HAP-1 (cell line): Measurements from ENCODE around the gene CAMK4.

Experiments used
- DNase-seq, 2 experiments: peaks; one replicate each; pipeline ENCODE4 v3.0.0-alpha.2; 2016 to 2020; ENCODE audit warnings: low spot score in 2 of 2
- H3K27me3 ChIP-seq: fragments of 250-450 bp; sonication (Bioruptor Pico); 2 replicates; pipeline ENCODE4 v1.5.1; 2020; ENCODE audit warnings: low read depth, mild to moderate bottlenecking, moderate library complexity
- H3K36me3 ChIP-seq: fragments of 250-450 bp; sonication (Bioruptor Pico); replicated peaks from 2 replicates; pipeline ENCODE4 v1.5.1; 2020; ENCODE audit warnings: mild to moderate bottlenecking
- H3K4me1 ChIP-seq: fragments of 250-450 bp; sonication (Bioruptor Pico); 2 replicates; pipeline ENCODE4 v1.5.1; 2020; ENCODE audit warnings: mild to moderate bottlenecking
- H3K4me3 ChIP-seq: fragments of 250-450 bp; sonication (Bioruptor Pico); 2 replicates; pipeline ENCODE4 v1.5.1; 2020; ENCODE audit warnings: mild to moderate bottlenecking, moderate library complexity
- H3K9me3 ChIP-seq: fragments of 250-450 bp; sonication (Bioruptor Pico); 2 replicates; pipeline ENCODE4 v1.5.1; 2020; ENCODE audit warnings: mild to moderate bottlenecking, moderate library complexity
- in situ Hi-C: fragments of 300-500 bp; cut with MboI; formaldehyde crosslinking; loops from 3 replicates; pipeline ENCODE4 v1.14.3; 2020; ENCODE audit warnings: low sequenced_read_pairs, inconsistent platforms, mixed read lengths

Gene CAMK4

DNA sequence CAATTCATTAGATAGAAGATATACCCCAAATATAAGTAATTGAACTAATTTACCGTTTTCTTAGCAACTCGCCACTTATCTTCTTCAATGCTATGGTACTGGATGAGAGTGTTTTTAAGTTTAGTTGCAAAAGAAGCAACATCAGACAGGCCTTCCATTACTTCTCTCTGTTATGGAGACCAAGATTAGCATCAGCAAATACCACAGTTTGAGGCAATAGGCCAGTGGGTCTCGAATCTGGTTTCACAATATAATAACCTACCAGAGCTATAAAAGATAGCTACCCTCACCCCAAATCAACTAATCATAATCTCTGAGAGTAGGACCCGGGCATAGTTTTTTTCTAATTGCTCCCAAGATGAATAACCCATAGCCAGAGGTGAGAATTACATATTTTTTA lies 283.1 kb downstream of the CAMK4 start:
- in situ Hi-C loops: no loop called here
- peaks cover 15% of the 10 kb centered on the region for H3K4me1 ChIP-seq
- no peaks in the 10 kb centered on the region for H3K9me3 ChIP-seq
- no peak overlapping the region for H3K4me3 ChIP-seq
- no peaks in the 10 kb centered on the region; the same call in 1 of the 2 replicates for H3K36me3 ChIP-seq
- no peaks in the 10 kb centered on the region for H3K27me3 ChIP-seq
- DNase-seq: no peak

DNA sequence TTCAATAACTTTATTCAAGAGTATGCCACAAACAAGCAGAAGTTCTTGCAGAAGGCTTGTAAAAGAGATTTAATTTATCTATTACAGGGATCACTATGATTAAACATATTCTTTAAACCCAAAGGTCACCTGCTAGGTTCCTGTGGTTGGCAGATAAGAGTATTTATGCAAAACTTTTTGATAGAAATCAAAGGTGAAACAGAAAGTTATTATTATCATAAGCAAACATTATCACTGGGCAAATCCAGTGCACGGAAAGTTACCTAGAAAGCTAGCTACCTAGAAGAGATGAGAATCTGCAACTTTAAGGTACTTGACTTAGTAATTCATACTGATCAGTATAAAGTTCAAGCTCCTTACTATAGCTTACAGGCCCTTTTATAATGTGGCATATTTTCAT lies 284.9 kb downstream of the CAMK4 start:
- Histone ChIP-seq H3K9me3 (no peaks in the 10 kb centered on the region), H3K27me3 (no peaks in the 10 kb centered on the region), H3K4me3 (no peak overlapping the region), H3K36me3 (no peaks in the 10 kb centered on the region; the same call in 1 of the 2 replicates), H3K4me1 (peaks cover 15% of the 10 kb centered on the region)
- DNase-seq: no peak
- in situ Hi-C loops: no loop called here

GRCh38 chr5:111511174-111511830 lies 287.1 kb downstream of the CAMK4 start:
- H3K27me3 ChIP-seq: no peaks in the 10 kb centered on the region
- DNase-seq: no peak
- H3K36me3 ChIP-seq: no peaks in the 10 kb centered on the region
- H3K4me1 ChIP-seq: peaks cover 15% of the 10 kb centered on the region
- peak overlapping the region; percentile 83 for H3K4me3 ChIP-seq
- H3K9me3 ChIP-seq: no peaks in the 10 kb centered on the region
- in situ Hi-C loops: no loop called here

DNA sequence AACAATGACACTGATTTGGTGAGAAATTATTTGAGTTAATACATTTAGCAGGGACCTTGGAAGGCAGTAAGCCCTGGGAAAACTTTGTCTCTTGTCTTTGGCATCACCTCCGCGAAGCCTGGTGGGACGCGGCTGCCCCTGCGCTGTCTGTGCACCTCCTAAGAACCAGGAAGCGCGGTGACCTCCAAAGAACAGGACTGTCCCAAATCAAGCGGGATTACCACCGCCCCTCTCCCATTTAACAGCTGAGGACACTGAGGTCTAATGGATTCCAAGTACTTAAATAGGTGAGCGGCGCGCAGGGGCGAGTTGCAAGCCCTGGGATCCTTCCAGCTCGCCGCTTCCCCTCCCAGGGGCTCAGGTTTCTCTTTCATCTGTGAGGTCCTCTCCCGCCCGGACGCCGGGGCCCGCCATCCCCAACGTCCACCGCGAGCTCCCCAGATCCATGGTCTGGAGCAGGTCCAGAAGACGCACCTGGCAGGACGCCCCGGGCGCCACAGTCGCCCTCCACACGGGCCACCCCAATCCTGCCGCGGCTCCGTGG lies 287.7 kb downstream of the CAMK4 start:
- DNase-seq: peak in 1 of 2 experiments; percentile 36

GRCh38 chr5:111512375-111513130 lies 288.4 kb downstream of the CAMK4 start, which contains the start of gene STARD4:
STARD4 (minus strand) TSS chr5:111512535; CDS start chr5:111507433, 5,102 bp downstream.
- Histone ChIP-seq H3K9me3 (no peaks in the 10 kb centered on the region), H3K27me3 (no peaks in the 10 kb centered on the region), H3K4me3 (peak within 1 kb of the TSS; percentile 83), H3K36me3 (no peaks in the 10 kb centered on the region), H3K4me1 (peaks cover 15% of the 10 kb centered on the region)
- peak; percentile 88 to 97 for DNase-seq
- in situ Hi-C loops: no loop called here

More for the DNA sequence above, 287.7 kb downstream of the CAMK4 start:
- Histone ChIP-seq H3K4me3 (peak overlapping the region; percentile 83), H3K4me1 (peaks cover 15% of the 10 kb centered on the region), H3K36me3 (no peaks in the 10 kb centered on the region), H3K9me3 (no peaks in the 10 kb centered on the region), H3K27me3 (no peaks in the 10 kb centered on the region)
- in situ Hi-C loops: no loop called here

DNA sequence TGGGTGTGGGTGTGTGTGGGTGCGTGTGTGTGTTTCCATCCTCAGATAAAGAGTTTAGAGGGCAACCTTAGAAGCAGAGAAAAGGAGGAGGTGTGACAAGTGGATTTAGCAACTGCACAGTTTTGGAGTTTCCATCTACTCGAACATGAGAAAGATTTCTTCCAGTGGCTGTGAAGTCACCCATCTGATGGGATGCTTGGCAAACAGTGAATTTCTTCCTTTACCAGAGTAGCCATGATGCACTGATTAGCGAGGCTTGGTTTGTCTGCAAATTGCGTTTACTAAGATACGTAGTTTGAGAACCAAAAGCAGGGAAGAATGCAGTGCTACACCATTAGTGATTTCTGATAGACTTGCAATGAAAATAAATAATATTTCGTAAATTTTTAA lies 288.9 kb downstream of the CAMK4 start:
- no peaks in the 10 kb centered on the region for H3K36me3 ChIP-seq
- H3K4me1 ChIP-seq: peaks cover 15% of the 10 kb centered on the region
- in situ Hi-C loops: no loop called here
- H3K4me3 ChIP-seq: peak overlapping the region; percentile 83
- H3K27me3 ChIP-seq: no peaks in the 10 kb centered on the region
- no peaks in the 10 kb centered on the region for H3K9me3 ChIP-seq
- no peak for DNase-seq

DNA sequence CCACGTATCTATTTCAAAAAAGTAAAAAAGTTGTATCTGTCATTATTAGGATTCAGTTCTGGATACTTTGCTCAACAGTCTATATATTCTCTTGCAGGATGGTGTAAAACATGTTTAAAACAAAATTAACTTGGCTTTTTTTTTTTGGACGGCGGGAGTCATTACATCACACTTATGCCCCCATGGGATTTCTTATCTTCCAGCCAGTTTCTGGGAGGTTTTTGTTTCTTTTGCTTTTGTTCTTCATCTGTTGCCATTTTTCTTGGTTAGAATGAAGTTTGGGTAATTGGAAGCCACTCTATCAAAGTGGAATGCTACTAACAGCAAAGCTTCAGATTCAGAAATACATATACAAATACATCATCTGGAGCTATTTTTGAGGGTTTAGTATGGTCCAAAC lies 289.9 kb downstream of the CAMK4 start:
- Histone ChIP-seq H3K27me3 (no peaks in the 10 kb centered on the region), H3K36me3 (no peaks in the 10 kb centered on the region), H3K9me3 (no peaks in the 10 kb centered on the region), H3K4me3 (no peak overlapping the region), H3K4me1 (peaks cover 12% of the 10 kb centered on the region)
- no peak for DNase-seq
- in situ Hi-C loops: no loop called here

DNA sequence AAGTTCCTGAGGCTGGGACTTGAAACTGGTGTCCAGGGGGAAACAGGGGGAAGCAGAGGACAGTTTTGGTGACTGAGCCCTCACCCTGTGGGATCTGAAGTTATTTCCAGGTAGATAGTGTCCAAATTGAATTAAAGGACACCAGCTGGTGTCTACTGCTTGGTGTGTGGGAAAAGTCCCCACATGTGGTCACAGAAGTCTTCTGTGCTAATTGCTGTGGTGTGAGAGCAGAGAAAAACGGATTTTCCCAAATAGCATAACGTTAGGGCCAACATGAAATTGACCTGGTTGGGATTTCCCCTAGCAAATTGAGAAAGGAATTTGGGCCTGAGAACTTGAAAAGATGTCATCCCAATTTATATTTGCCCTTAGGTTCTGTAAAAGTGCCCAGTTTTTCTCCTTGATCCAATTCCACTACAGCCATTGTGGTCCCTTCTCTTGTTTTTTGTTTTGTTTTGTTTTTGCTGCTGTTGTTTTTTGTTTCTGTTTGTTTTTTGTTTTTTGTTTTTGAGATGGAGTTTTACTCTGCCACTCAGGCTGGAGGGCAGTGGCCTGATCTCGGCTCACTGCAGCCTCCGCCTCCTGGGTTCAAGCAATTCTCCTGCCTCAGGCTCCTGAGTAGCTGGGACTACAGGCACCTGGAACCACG lies 293.8 kb downstream of the CAMK4 start:
- Histone ChIP-seq H3K4me1 (no peaks in the 10 kb centered on the region), H3K4me3 (no peak overlapping the region), H3K36me3 (no peaks in the 10 kb centered on the region), H3K9me3 (no peaks in the 10 kb centered on the region), H3K27me3 (no peaks in the 10 kb centered on the region)
- no peak for DNase-seq
- in situ Hi-C loops: no loop called here

DNA sequence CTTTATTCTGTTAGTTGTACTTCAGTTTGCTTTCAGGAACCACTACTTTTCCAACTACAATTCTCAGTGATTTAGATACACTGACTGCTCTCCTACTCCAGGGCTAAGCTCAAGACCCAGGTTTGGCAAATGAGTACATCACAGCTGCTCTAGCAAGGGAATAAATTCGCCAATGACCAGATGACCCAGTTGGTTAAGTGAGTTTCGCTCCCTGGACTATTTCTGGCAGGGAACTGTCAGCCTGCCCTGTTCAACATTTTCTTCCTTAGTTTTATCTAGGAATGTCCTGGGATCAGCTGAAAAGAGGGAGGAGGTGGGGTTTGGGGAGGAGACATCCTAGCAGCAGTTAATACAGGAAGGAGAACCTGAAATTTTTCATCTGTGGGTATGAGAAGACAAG lies 294.6 kb downstream of the CAMK4 start:
- H3K27me3 ChIP-seq: no peaks in the 10 kb centered on the region
- H3K36me3 ChIP-seq: no peaks in the 10 kb centered on the region
- H3K4me3 ChIP-seq: no peak overlapping the region
- no peaks in the 10 kb centered on the region for H3K4me1 ChIP-seq
- no peak for DNase-seq
- H3K9me3 ChIP-seq: no peaks in the 10 kb centered on the region
- in situ Hi-C loops: no loop called here

GRCh38 chr5:111520908-111521307 lies 296.7 kb downstream of the CAMK4 start:
- DNase-seq: no peak
- Histone ChIP-seq H3K4me3 (no peak overlapping the region), H3K36me3 (no peaks in the 10 kb centered on the region), H3K9me3 (no peaks in the 10 kb centered on the region), H3K4me1 (no peaks in the 10 kb centered on the region), H3K27me3 (no peaks in the 10 kb centered on the region)
- in situ Hi-C loops: no loop called here

DNA sequence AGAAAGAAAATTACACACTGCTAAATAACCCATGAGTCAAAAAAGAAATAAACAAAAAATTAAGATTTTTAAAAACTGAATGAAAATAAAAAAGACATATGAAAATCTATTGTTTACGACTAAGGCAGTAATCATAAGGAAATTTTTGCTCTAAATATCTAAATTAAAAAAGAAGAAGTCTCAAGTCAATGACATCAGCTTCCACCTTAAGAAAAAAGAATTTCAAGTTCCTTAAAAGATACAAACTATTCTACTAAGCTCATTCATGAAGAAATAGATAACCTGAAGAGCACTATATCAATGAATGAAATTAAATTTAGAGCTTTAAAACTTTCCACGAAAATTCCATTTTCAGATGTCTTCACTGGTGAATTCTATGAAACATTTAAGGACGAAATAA lies 303.9 kb downstream of the CAMK4 start:
- in situ Hi-C loops: no loop called here
- no peaks in the 10 kb centered on the region for H3K36me3 ChIP-seq

DNA sequence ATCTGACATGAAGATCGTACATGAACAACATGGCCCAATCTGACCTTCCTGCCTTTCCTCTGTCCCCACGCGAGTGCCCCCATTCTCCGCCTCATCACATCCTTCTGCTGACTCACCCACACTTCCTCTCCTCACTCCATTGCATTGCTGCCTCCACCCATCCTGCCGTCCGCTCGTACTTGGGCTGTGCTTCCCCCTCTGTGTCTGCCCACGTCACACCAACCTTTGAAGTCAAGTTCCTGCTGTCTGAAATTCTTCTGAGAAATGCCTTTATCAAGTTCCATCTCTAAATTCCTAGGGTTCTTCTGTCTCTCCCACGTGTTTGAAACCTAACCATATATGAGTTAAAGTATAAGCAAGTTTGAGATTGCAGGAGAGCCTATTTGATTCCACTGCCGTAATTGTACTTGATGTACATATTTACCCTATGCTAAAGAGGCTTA lies 306.1 kb downstream of the CAMK4 start:
- peaks cover 2% of the 10 kb centered on the region; the same call in 1 of the 2 replicates for H3K27me3 ChIP-seq
- DNase-seq: peak in 1 of 2 experiments; percentile 13
- no peaks in the 10 kb centered on the region for H3K36me3 ChIP-seq
- no peak overlapping the region for H3K4me3 ChIP-seq
- in situ Hi-C loops: no loop called here
- H3K9me3 ChIP-seq: no peaks in the 10 kb centered on the region
- H3K4me1 ChIP-seq: no peaks in the 10 kb centered on the region

More for the DNA sequence above, 303.9 kb downstream of the CAMK4 start:
- Histone ChIP-seq H3K4me3 (no peak overlapping the region), H3K9me3 (no peaks in the 10 kb centered on the region), H3K27me3 (peaks cover 2% of the 10 kb centered on the region; the same call in 1 of the 2 replicates), H3K4me1 (no peaks in the 10 kb centered on the region)
- no peak for DNase-seq

DNA sequence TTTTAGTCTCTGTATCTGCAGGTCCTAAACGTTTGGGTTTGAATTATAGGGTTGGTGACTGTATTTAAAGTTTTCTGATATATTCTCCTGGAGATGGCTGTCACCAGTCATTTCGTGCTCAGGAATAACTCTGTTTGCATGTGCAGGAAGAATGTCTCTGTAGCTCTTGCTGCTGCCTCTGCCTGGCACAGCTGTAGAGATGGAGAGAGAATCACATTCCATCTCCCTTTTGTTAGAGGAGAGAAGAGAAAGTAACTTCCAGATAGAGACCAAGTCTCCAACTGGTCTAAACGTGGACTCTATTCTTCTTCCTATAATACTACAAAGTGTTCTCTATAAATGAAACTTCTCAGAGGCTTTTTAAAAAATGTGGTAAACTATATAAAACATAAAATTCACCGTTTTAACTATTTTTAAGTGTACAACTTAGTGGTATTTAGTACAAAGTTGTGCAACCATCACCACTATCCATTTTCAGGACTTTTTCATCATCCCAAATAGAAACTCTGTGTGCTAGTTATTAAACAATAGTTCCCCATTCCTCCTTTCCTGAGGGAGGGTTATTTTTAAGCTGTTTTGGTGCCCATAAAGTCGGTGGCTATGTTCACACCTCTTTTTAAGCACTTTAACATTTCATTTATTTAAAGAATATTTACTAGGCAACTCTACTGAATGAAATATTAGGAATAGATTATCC lies 308.9 kb downstream of the CAMK4 start:
- in situ Hi-C loops: no loop called here
- H3K36me3 ChIP-seq: no peaks in the 10 kb centered on the region
- no peak overlapping the region for H3K4me3 ChIP-seq
- DNase-seq: no peak
- no peaks in the 10 kb centered on the region for H3K9me3 ChIP-seq
- H3K27me3 ChIP-seq: peaks cover 6% of the 10 kb centered on the region; the same call in 1 of the 2 replicates
- H3K4me1 ChIP-seq: no peaks in the 10 kb centered on the region
